ENCODE data around the gene VWDE. TPM values are rescaled to one million over a fixed set of nuclear protein-coding genes. Genes with fewer than 3 reads are reported as not detected.

Gene VWDE
- polyA plus RNA-seq, 2 of the 4 experiments (the other 2 are of a cell fraction), result 1.2 to 2.4 TPM

- no peak overlapping the region for H3K4me2 ChIP-seq
- no peaks in the 10 kb centered on the region for H3K4me1 ChIP-seq
- WGBS (ENCODE audit: missing lambda C conversion rate), result 53% methylated on average over 3 of the region's 3 CpGs
- H3K9me3 ChIP-seq, result no peaks in the 10 kb centered on the region
- no peak for FAIRE-seq
- TF ChIP-seq HOXB13 (CRISPR knock-in tag; IDR thresholded peaks at IDR 0.05; ENCODE audit: low read depth) (no peak), TP53 (CRISPR knock-in tag; IDR thresholded peaks at IDR 0.05) (no peak), RARB (CRISPR knock-in tag; IDR thresholded peaks at IDR 0.05) (no peak)
- ATAC-seq, result no peak
- no peak for DNase-seq (ENCODE audit: low read depth in 1 of 2, low spot score in 1 of 2)
- no peak overlapping the region for H3K27ac ChIP-seq
- ChIA-PET CTCF (no interaction called here), POLR2A (no interaction called here)
- H3K4me3 ChIP-seq, result no peak overlapping the region
These were observed 104.3 kb downstream of the VWDE start for GRCh38 chr7:12299367-12299766.

GRCh38 chr7:12297283-12298108 is 106.2 kb downstream of the VWDE start:
- DNase-seq (ENCODE audit: low read depth in 1 of 2, low spot score in 1 of 2) (no peak), FAIRE-seq (peak; percentile 13), ATAC-seq (no peak)
- no peaks in the 10 kb centered on the region for H3K9me3 ChIP-seq
- 88% methylated on average over 3 of the region's 3 CpGs for whole genome bisulfite sequencing (ENCODE audit: missing lambda C conversion rate)
- H3K4me3 ChIP-seq, result no peak overlapping the region
- CTCF ChIA-PET, result interaction anchor here (0.7 to 1.3 kb wide), 5 partner anchors 8 to 39 kb away, joined by 3 to 6 read pairs (median 3); no protein-coding TSS in a partner anchor
- H3K4me1 ChIP-seq, result no peaks in the 10 kb centered on the region
- peak; percentile 81 for TF ChIP-seq MAFK (IDR thresholded peaks at IDR 0.05; ENCODE audit: partially characterized antibody)
- TF ChIP-seq RNF2 (IDR thresholded peaks at IDR 0.05; ENCODE audit: borderline replicate concordance, low read depth), result no peak
- TF ChIP-seq BHLHE40 (IDR thresholded peaks at IDR 0.05; ENCODE audit: low read depth, low read length), result no peak
- TF ChIP-seq EP300 (IDR thresholded peaks at IDR 0.05), result no peak
- no peak overlapping the region for H3K27ac ChIP-seq
- POLR2A ChIA-PET, result no interaction called here
- no peak overlapping the region for H3K4me2 ChIP-seq

- DNase-seq (ENCODE audit: low read depth in 1 of 2, low spot score in 1 of 2) (no peak), FAIRE-seq (no peak), ATAC-seq (no peak)
- TF ChIP-seq KDM5A (IDR thresholded peaks at IDR 0.05), result no peak
- TF ChIP-seq GATA3 (IDR thresholded peaks at IDR 0.05; ENCODE audit: borderline replicate concordance), result no peak
- TF ChIP-seq SMC3 (IDR thresholded peaks at IDR 0.05), result no peak
- no peak for TF ChIP-seq MYC (IDR thresholded peaks at IDR 0.05; ENCODE audit: borderline replicate concordance, low read length)
- no peak for TF ChIP-seq CHD2 (IDR thresholded peaks at IDR 0.05; ENCODE audit: low read length, partially characterized antibody)
- no peak for TF ChIP-seq RNF2 (IDR thresholded peaks at IDR 0.05; ENCODE audit: borderline replicate concordance, low read depth)
- no peak for TF ChIP-seq CBX8 (IDR thresholded peaks at IDR 0.05)
- no peak for TF ChIP-seq JUNB (IDR thresholded peaks at IDR 0.05)
- no peak for TF ChIP-seq ZFP36 (IDR thresholded peaks at IDR 0.05; ENCODE audit: borderline replicate concordance, partially characterized antibody)
- no peak overlapping the region for H3K4me2 ChIP-seq
- ChIA-PET POLR2A (no interaction called here), CTCF (interaction anchor here (1.1 to 1.3 kb wide), 3 partner anchors 10 to 38 kb away, joined by 3 to 6 read pairs (median 4); no protein-coding TSS in a partner anchor)
- H3K4me3 ChIP-seq, result no peak overlapping the region
- 66% methylated on average over 7 of the region's 7 CpGs for WGBS (ENCODE audit: missing lambda C conversion rate)
- no peaks in the 10 kb centered on the region for H3K4me1 ChIP-seq
- no peaks in the 10 kb centered on the region for H3K9me3 ChIP-seq
- H3K27ac ChIP-seq, result no peak overlapping the region
These were observed 107.6 kb downstream of the VWDE start for GRCh38 chr7:12296051-12296570.

GRCh38 chr7:12294701-12295100 is 109.0 kb downstream of the VWDE start:
- no peaks in the 10 kb centered on the region for H3K9me3 ChIP-seq
- no peak for FAIRE-seq
- ChIA-PET POLR2A (no interaction called here), CTCF (interaction anchor here (1.9 kb wide), 1 partner anchor 11 kb away, joined by 6 read pairs; no protein-coding TSS in a partner anchor)
- TF ChIP-seq NR3C1 (IDR thresholded peaks at IDR 0.05), result no peak
- WGBS (ENCODE audit: missing lambda C conversion rate), result 78% methylated on average over 2 of the region's 2 CpGs
- H3K4me2 ChIP-seq, result no peak overlapping the region
- no peak overlapping the region for H3K27ac ChIP-seq
- no peak for ATAC-seq
- DNase-seq (ENCODE audit: low read depth in 1 of 2, low spot score in 1 of 2), result no peak
- no peaks in the 10 kb centered on the region for H3K4me1 ChIP-seq
- H3K4me3 ChIP-seq, result no peak overlapping the region

GRCh38 chr7:12291870-12292269 is 111.8 kb downstream of the VWDE start:
- ChIA-PET POLR2A (no interaction called here), CTCF (interaction anchor here (1.2 kb wide), 2 partner anchors 9 to 40 kb away, joined by 3 to 4 read pairs; no protein-coding TSS in a partner anchor)
- Histone ChIP-seq H3K9me3 (no peaks in the 10 kb centered on the region), H3K4me2 (no peak overlapping the region), H3K4me1 (no peaks in the 10 kb centered on the region), H3K27ac (no peak overlapping the region), H3K4me3 (no peak overlapping the region)
- ATAC-seq (peak in 1 of 2 experiments; percentile 44; a peak in 2 of 6 replicates), DNase-seq (ENCODE audit: low read depth in 1 of 2, low spot score in 1 of 2) (peak in 1 of 2 experiments; percentile 18), FAIRE-seq (no peak)
- TF ChIP-seq CTCF (IDR thresholded peaks at IDR 0.05) (peak; percentile 3; the same call in 2 of the 3 replicates), SREBF2 (IDR thresholded peaks at IDR 0.05) (no peak), RAD21 (conservative IDR thresholded peaks at IDR 0.05 in 1 of 2, IDR thresholded peaks at IDR 0.05 in 1 of 2) (peak in 1 of 2 experiments; percentile 38; a peak in 2 of 5 replicates), REST (IDR thresholded peaks at IDR 0.05) (no peak)
- 17% methylated on average over 1 of the region's 1 CpG for WGBS (ENCODE audit: missing lambda C conversion rate)
